SK-N-SH (cell line): ENCODE data around the gene RPL22. TPM values are rescaled to one million over a fixed set of nuclear protein-coding genes. Genes with fewer than 3 reads are reported as not detected.
A peak's percentile ranks its signal among the peaks of the same experiment; 100 is the strongest.

Source experiments
- CTCF ChIA-PET: fragments of 300-600, 350-600 bp; formaldehyde crosslinking; extraction: SDS; loops from one replicate; lab custom pipeline; 2021; lab: Yijun Ruan, JAX
- POLR2A ChIA-PET: fragments of 350-600 bp; sonication (Branson Sonifier 250); formaldehyde crosslinking; extraction: SDS; loops from one replicate; lab custom pipeline; 2020; ENCODE audit warnings: antibody characterized with exemption, inconsistent platforms; lab: Yijun Ruan, JAX
- DNase-seq: peaks from one replicate; pipeline ENCODE4 v3.0.0; 2012
- H2AFZ ChIP-seq: fragments of 200-600 bp; sonication (generic); 2 replicates; pipeline ENCODE4 v1.8.1; 2016; ENCODE audit warnings: antibody characterized with exemption, mild to moderate bottlenecking, low read depth
- H3F3A ChIP-seq: fragments of 200-600 bp; sonication (generic); replicated peaks from 2 replicates; pipeline ENCODE3; 2016; ENCODE audit warnings: antibody characterized with exemption, mild to moderate bottlenecking; ENCODE audit not compliant: insufficient read depth
- H3K27ac ChIP-seq, 2 experiments: fragments of 200-500 bp in 1 of 2; fragments of 200-600 bp in 1 of 2; sonication (Bioruptor generic) in 1 of 2; sonication (generic), shearing (Covaris generic) in 1 of 2; 2 replicates each; pipeline versions ENCODE4 v1.5.1 to v1.6.1; 2014 to 2016; ENCODE audit warnings: low read depth in 2 of 2, inconsistent platforms in 1 of 2, low read length in 1 of 2, mild to moderate bottlenecking in 1 of 2, mixed read lengths in 1 of 2
- H3K27me3 ChIP-seq: fragments of 200-600 bp; sonication (generic), shearing (Covaris generic); 2 replicates; pipeline ENCODE4 v1.6.1; 2016; ENCODE audit warnings: mixed run types; ENCODE audit not compliant: insufficient read depth
- H3K36me3 ChIP-seq, 2 experiments: fragments of 200-500 bp in 1 of 2; fragments of 200-600 bp in 1 of 2; sonication (Bioruptor generic) in 1 of 2; sonication (generic) in 1 of 2; replicated peaks in 1 of 2; 2 replicates each; pipeline versions ENCODE3 to v1.5.1; 2014 to 2016; ENCODE audit warnings: low read length in 1 of 2, mild to moderate bottlenecking in 1 of 2; ENCODE audit not compliant: insufficient read depth in 2 of 2, control insufficient read depth in 1 of 2
- H3K4me1 ChIP-seq, 2 experiments: fragments of 200-500 bp in 1 of 2; fragments of 200-600 bp in 1 of 2; sonication (Bioruptor generic) in 1 of 2; sonication (generic), shearing (Covaris generic) in 1 of 2; 2 replicates each; pipeline versions ENCODE4 v1.5.1 to v1.6.1; 2014 to 2016; ENCODE audit warnings: low read depth in 1 of 2, low read length in 1 of 2, mixed run types in 1 of 2; ENCODE audit not compliant: insufficient read depth in 2 of 2, control insufficient read depth in 1 of 2
- H3K4me2 ChIP-seq: fragments of 200-600 bp; sonication (generic), shearing (Covaris generic); 2 replicates; pipeline ENCODE4 v1.6.1; 2017; ENCODE audit warnings: mixed run types
- H3K4me3 ChIP-seq, 2 experiments: fragments of 200-500 bp in 1 of 2; fragments of 200-600 bp in 1 of 2; sonication (Bioruptor generic) in 1 of 2; sonication (generic), shearing (Covaris generic) in 1 of 2; 2 replicates each; pipeline versions ENCODE4 v1.5.1 to v1.8.1; 2014 to 2016; ENCODE audit warnings: low read depth in 2 of 2, inconsistent platforms in 1 of 2, low read length in 1 of 2, mild to moderate bottlenecking in 1 of 2, mixed read lengths in 1 of 2, moderate library complexity in 1 of 2
- H3K79me2 ChIP-seq: fragments of 200-600 bp; sonication (generic); 2 replicates; pipeline ENCODE4 v1.8.1; 2017; ENCODE audit warnings: mild to moderate bottlenecking; ENCODE audit not compliant: insufficient read depth
- H3K9ac ChIP-seq: fragments of 200-600 bp; sonication (generic); 2 replicates; pipeline ENCODE4 v1.6.1; 2017; ENCODE audit warnings: mixed run types
- H3K9me2 ChIP-seq: fragments of 200-600 bp; sonication (generic); 2 replicates; pipeline ENCODE4 v1.6.1; 2017; ENCODE audit warnings: mixed run types
- H3K9me3 ChIP-seq: fragments of 200-600 bp; sonication (generic); 2 replicates; pipeline ENCODE4 v1.6.1; 2017; ENCODE audit warnings: mixed run types, mild to moderate bottlenecking, moderate library complexity
- H4K20me1 ChIP-seq: fragments of 200-600 bp; sonication (generic); 2 replicates; pipeline ENCODE4 v1.6.1; 2017; ENCODE audit warnings: mild to moderate bottlenecking, mixed run types; ENCODE audit not compliant: insufficient read depth
- CHD2 ChIP-seq: fragments of 150-350 bp; IDR thresholded peaks from 2 replicates; pipeline ENCODE4 v1.6.1; 2018; ENCODE audit warnings: low read length; ENCODE audit not compliant: partially characterized antibody
- FOSL2 ChIP-seq: IDR thresholded peaks from 2 replicates; pipeline ENCODE4 v1.4.0; 2012; ENCODE audit warnings: low read depth, mild to moderate bottlenecking, moderate library complexity, borderline replicate concordance
- FOXJ3 ChIP-seq: sonication (generic); formaldehyde crosslinking; IDR thresholded peaks from 2 replicates; pipeline ENCODE4 v1.5.1; 2020; ENCODE audit warnings: mild to moderate bottlenecking, missing genetic modification reagents
- FOXM1 ChIP-seq: IDR thresholded peaks from 2 replicates; pipeline ENCODE4 v1.4.0; 2012; ENCODE audit warnings: low read depth, mild to moderate bottlenecking
- GABPA ChIP-seq: IDR thresholded peaks from 2 replicates; pipeline ENCODE4 v1.4.0; 2012; ENCODE audit warnings: low read depth, mild to moderate bottlenecking
- GATA2 ChIP-seq: sonication (generic); formaldehyde crosslinking; IDR thresholded peaks from 2 replicates; pipeline ENCODE4 v1.5.0; 2020; ENCODE audit warnings: mild to moderate bottlenecking, missing genetic modification reagents
- IRF3 ChIP-seq: fragments of 150-350 bp; IDR thresholded peaks from 2 replicates; pipeline ENCODE4 v1.6.1; 2016; ENCODE audit warnings: mild to moderate bottlenecking, low read depth, low read length
- MXI1 ChIP-seq: IDR thresholded peaks from 2 replicates; pipeline ENCODE4 v1.6.1; 2012; ENCODE audit warnings: mild to moderate bottlenecking, low read depth, low read length, improper control_type of control experiment
- NRF1 ChIP-seq: IDR thresholded peaks from 2 replicates; pipeline ENCODE4 v1.6.1; 2012; ENCODE audit warnings: low read depth, mild to moderate bottlenecking, low read length
- PBX3 ChIP-seq: IDR thresholded peaks from 2 replicates; pipeline ENCODE4; 2012
- RCOR1 ChIP-seq: fragments of 150-350 bp; IDR thresholded peaks from 2 replicates; pipeline ENCODE4 v1.6.1; 2017; ENCODE audit warnings: antibody characterized with exemption, low read length
- RXRA ChIP-seq: IDR thresholded peaks from 2 replicates; pipeline ENCODE4 v1.4.0; 2012; ENCODE audit warnings: low read depth, mild to moderate bottlenecking, borderline replicate concordance
- SIN3A ChIP-seq: IDR thresholded peaks from 2 replicates; pipeline ENCODE4 v1.6.1; 2012; ENCODE audit warnings: low read depth, mild to moderate bottlenecking, low read length, moderate library complexity, borderline replicate concordance
- SMC3 ChIP-seq: IDR thresholded peaks from 2 replicates; pipeline ENCODE4 v1.6.1; 2012; ENCODE audit warnings: low read depth, low read length, improper control_type of control experiment
- USF2 ChIP-seq: fragments of 150-350 bp; IDR thresholded peaks from 2 replicates; pipeline ENCODE4 v1.6.1; 2017; ENCODE audit warnings: antibody characterized with exemption, low read length, low read depth, borderline replicate concordance
- YY1 ChIP-seq: IDR thresholded peaks from 2 replicates; pipeline ENCODE4 v1.4.0; 2012; ENCODE audit warnings: low read depth, mild to moderate bottlenecking
- WGBS: methylation state at CpG from one replicate; pipeline ENCODE4 v1.1.6; 2017; ENCODE audit warnings: low lambda C conversion rate; 5-methylcytosine and 5-hydroxymethylcytosine counted together
- polyA plus RNA-seq, 3 experiments: library from polyadenylated mRNA; depleted of rRNA; stranded (reverse); fragments of >200 nt; gene quantifications; 2 replicates each; pipeline ENCODE4 v1.2.3, GENCODE V29; 2012
- TF ChIP-seq, protein P1 (sequence below): IDR thresholded peaks from 2 replicates; pipeline ENCODE4 v1.4.0; 2012; ENCODE audit warnings: low read depth, borderline replicate concordance
- TF ChIP-seq, protein P2 (sequence below): fragments of 200-600 bp; sonication (generic); IDR thresholded peaks from 2 replicates; pipeline ENCODE4 v1.6.1; 2017; ENCODE audit warnings: antibody characterized with exemption, mild to moderate bottlenecking, moderate library complexity

RPL22 gene
- polyA plus RNA-seq, 1 of the 3 experiments (the other 2 are of a cell fraction), result 140 TPM

- Histone ChIP-seq H3K9me2 (no peaks in the 10 kb centered on the region), H2AFZ (no peak overlapping the region), H3K4me2 (no peak overlapping the region), H3K4me1 (peaks cover 0 to 6% of the 10 kb centered on the region in 2 experiments; a peak in 1 of 4 replicates), H3K27ac (no peak overlapping the region), H3K9ac (no peak overlapping the region), H3K27me3 (no peaks in the 10 kb centered on the region), H3F3A (no peaks in the 10 kb centered on the region), H4K20me1 (no peaks in the 10 kb centered on the region), H3K9me3 (no peaks in the 10 kb centered on the region), H3K4me3 (no peak overlapping the region), H3K79me2 (no peaks in the 10 kb centered on the region), H3K36me3 (no peaks in the 10 kb centered on the region)
- ChIA-PET CTCF (interaction anchor here (1.2 kb wide), 1 partner anchor 60 kb away, joined by 3 read pairs; no protein-coding TSS in a partner anchor), POLR2A (no interaction called here)
- TF ChIP-seq USF2, result no peak
- TF ChIP-seq SIN3A, result no peak
- TF ChIP-seq FOXM1, result no peak
- TF ChIP-seq RXRA, result no peak
- no peak for TF ChIP-seq RCOR1
- TF ChIP-seq NRF1, result no peak
- 70% methylated on average over 11 of the region's 16 CpGs for WGBS
- DNase-seq, result peak; percentile 63
Measured at GRCh38 chr1:6144647-6145395, 54.6 kb downstream of the RPL22 start.

DNA sequence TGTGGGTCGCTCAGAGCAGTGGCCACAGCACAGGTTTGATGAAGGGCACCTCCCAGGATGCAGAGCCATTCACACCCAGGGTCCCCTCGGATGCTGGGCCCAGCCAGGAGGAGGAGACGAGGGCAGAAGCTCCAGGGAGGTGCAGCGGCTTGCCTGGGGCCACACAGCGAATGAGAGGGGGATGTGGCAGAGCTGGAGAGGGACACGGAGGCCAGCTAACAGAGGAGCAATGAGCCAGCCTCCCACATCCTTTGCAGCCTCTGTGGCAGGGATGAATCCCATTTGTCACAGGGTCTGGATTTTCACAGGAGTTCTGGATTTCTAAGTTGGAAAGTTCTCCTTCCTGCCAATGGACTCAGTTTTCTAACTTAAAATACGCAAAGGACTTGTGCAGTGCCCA is 55.2 kb downstream of the RPL22 start:
- Histone ChIP-seq H3K4me2 (no peak overlapping the region), H3K27me3 (no peaks in the 10 kb centered on the region), H3K9me3 (no peaks in the 10 kb centered on the region), H3K9me2 (no peaks in the 10 kb centered on the region), H3K4me3 (no peak overlapping the region), H2AFZ (no peak overlapping the region), H3K9ac (no peak overlapping the region), H3K4me1 (peaks cover 0 to 6% of the 10 kb centered on the region in 2 experiments; a peak in 1 of 4 replicates), H3K79me2 (no peaks in the 10 kb centered on the region), H3K27ac (no peak overlapping the region), H3F3A (no peaks in the 10 kb centered on the region), H3K36me3 (no peaks in the 10 kb centered on the region), H4K20me1 (no peaks in the 10 kb centered on the region)
- ChIA-PET POLR2A (no interaction called here), CTCF (interaction anchor here (1.2 kb wide), 1 partner anchor 61 kb away, joined by 3 read pairs; no protein-coding TSS in a partner anchor)
- TF ChIP-seq, protein P1, sequence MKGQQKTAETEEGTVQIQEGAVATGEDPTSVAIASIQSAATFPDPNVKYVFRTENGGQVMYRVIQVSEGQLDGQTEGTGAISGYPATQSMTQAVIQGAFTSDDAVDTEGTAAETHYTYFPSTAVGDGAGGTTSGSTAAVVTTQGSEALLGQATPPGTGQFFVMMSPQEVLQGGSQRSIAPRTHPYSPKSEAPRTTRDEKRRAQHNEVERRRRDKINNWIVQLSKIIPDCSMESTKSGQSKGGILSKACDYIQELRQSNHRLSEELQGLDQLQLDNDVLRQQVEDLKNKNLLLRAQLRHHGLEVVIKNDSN, result no peak
- TF ChIP-seq CHD2 (no peak), MXI1 (no peak), FOXJ3 (no peak), FOSL2 (no peak), IRF3 (no peak), YY1 (no peak), GABPA (no peak), SMC3 (no peak), GATA2 (no peak), PBX3 (no peak)
- TF ChIP-seq, protein P2, sequence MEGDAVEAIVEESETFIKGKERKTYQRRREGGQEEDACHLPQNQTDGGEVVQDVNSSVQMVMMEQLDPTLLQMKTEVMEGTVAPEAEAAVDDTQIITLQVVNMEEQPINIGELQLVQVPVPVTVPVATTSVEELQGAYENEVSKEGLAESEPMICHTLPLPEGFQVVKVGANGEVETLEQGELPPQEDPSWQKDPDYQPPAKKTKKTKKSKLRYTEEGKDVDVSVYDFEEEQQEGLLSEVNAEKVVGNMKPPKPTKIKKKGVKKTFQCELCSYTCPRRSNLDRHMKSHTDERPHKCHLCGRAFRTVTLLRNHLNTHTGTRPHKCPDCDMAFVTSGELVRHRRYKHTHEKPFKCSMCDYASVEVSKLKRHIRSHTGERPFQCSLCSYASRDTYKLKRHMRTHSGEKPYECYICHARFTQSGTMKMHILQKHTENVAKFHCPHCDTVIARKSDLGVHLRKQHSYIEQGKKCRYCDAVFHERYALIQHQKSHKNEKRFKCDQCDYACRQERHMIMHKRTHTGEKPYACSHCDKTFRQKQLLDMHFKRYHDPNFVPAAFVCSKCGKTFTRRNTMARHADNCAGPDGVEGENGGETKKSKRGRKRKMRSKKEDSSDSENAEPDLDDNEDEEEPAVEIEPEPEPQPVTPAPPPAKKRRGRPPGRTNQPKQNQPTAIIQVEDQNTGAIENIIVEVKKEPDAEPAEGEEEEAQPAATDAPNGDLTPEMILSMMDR, result no peak
- DNase-seq, result no peak
- 29% methylated on average over 6 of the region's 7 CpGs for WGBS
